ENCODE measurements around the gene RRP15. TPM values are rescaled to one million over a fixed set of nuclear protein-coding genes. Genes with fewer than 3 reads are reported as not detected.

Gene RRP15
- 5.1 and 7.6 TPM in 2 replicates for total RNA-seq (2014; rRNA removed; shearing (Covaris generic))

- DNase-seq (ENCODE audit: low spot score): peak; percentile 92
- in situ Hi-C loops (cut with HindIII; ENCODE audit: low sequenced_read_pairs): no loop called here
These were observed at the start of gene RRP15 for GRCh38 chr1:218284917-218285635. TSS of gene RRP15 (plus strand) at chr1:218285293. CDS start at chr1:218285317, 24 bp downstream.

- in situ Hi-C loops (cut with HindIII; ENCODE audit: low sequenced_read_pairs): no loop called here
- DNase-seq (ENCODE audit: low spot score): no peak
These were observed 42.9 kb upstream of the RRP15 start for GRCh38 chr1:218242171-218242570.

- in situ Hi-C loops (cut with HindIII; ENCODE audit: low sequenced_read_pairs): no loop called here
- no peak for DNase-seq (ENCODE audit: low spot score)
These were observed 37.8 kb upstream of the RRP15 start for GRCh38 chr1:218247339-218247738.

- in situ Hi-C loops (cut with HindIII; ENCODE audit: low sequenced_read_pairs): no loop called here
- DNase-seq (ENCODE audit: low spot score): no peak
These were observed 35.6 kb upstream of the RRP15 start for GRCh38 chr1:218249338-218250140.

GRCh38 chr1:218250492-218250891 is 34.6 kb upstream of the RRP15 start:
- no peak for DNase-seq (ENCODE audit: low spot score)
- in situ Hi-C loops (cut with HindIII; ENCODE audit: low sequenced_read_pairs): no loop called here

- DNase-seq (ENCODE audit: low spot score): no peak
- in situ Hi-C loops (cut with HindIII; ENCODE audit: low sequenced_read_pairs): no loop called here
These were observed 30.7 kb upstream of the RRP15 start for GRCh38 chr1:218254296-218254946.

- no peak for DNase-seq (ENCODE audit: low spot score)
- in situ Hi-C loops (cut with HindIII; ENCODE audit: low sequenced_read_pairs): no loop called here
These were observed 30.0 kb upstream of the RRP15 start for GRCh38 chr1:218255090-218255489.

- in situ Hi-C loops (cut with HindIII; ENCODE audit: low sequenced_read_pairs): no loop called here
- no peak for DNase-seq (ENCODE audit: low spot score)
These were observed 27.7 kb upstream of the RRP15 start for GRCh38 chr1:218257371-218257770.

GRCh38 chr1:218257971-218258370 is 27.1 kb upstream of the RRP15 start:
- no peak for DNase-seq (ENCODE audit: low spot score)
- in situ Hi-C loops (cut with HindIII; ENCODE audit: low sequenced_read_pairs): no loop called here

- no peak for DNase-seq (ENCODE audit: low spot score)
- in situ Hi-C loops (cut with HindIII; ENCODE audit: low sequenced_read_pairs): no loop called here
These were observed 25.8 kb upstream of the RRP15 start for GRCh38 chr1:218259339-218259738.

- no peak for DNase-seq (ENCODE audit: low spot score)
- in situ Hi-C loops (cut with HindIII; ENCODE audit: low sequenced_read_pairs): no loop called here
These were observed 25.3 kb upstream of the RRP15 start for GRCh38 chr1:218259800-218260199.

- no peak for DNase-seq (ENCODE audit: low spot score)
- in situ Hi-C loops (cut with HindIII; ENCODE audit: low sequenced_read_pairs): no loop called here
These were observed 22.8 kb upstream of the RRP15 start for GRCh38 chr1:218262259-218262658.

GRCh38 chr1:218266356-218266755 is 18.7 kb upstream of the RRP15 start:
- DNase-seq (ENCODE audit: low spot score): no peak
- in situ Hi-C loops (cut with HindIII; ENCODE audit: low sequenced_read_pairs): no loop called here

- in situ Hi-C loops (cut with HindIII; ENCODE audit: low sequenced_read_pairs): no loop called here
- no peak for DNase-seq (ENCODE audit: low spot score)
These were observed 12.7 kb upstream of the RRP15 start for GRCh38 chr1:218272366-218272765.

GRCh38 chr1:218273762-218274479 is 11.2 kb upstream of the RRP15 start:
- in situ Hi-C loops (cut with HindIII; ENCODE audit: low sequenced_read_pairs): no loop called here
- no peak for DNase-seq (ENCODE audit: low spot score)

- no peak for DNase-seq (ENCODE audit: low spot score)
- in situ Hi-C loops (cut with HindIII; ENCODE audit: low sequenced_read_pairs): no loop called here
These were observed 10.6 kb upstream of the RRP15 start for GRCh38 chr1:218274511-218274910.

- in situ Hi-C loops (cut with HindIII; ENCODE audit: low sequenced_read_pairs): no loop called here
- no peak for DNase-seq (ENCODE audit: low spot score)
These were observed 9.3 kb upstream of the RRP15 start for GRCh38 chr1:218275823-218276222.

GRCh38 chr1:218281285-218281684 is 3.8 kb upstream of the RRP15 start:
- in situ Hi-C loops (cut with HindIII; ENCODE audit: low sequenced_read_pairs): no loop called here
- DNase-seq (ENCODE audit: low spot score): no peak

- no peak for DNase-seq (ENCODE audit: low spot score)
- in situ Hi-C loops (cut with HindIII; ENCODE audit: low sequenced_read_pairs): no loop called here
These were observed 646 bp upstream of the RRP15 start for GRCh38 chr1:218284377-218284916.
